Fibroblast of mammary gland (primary cell): Measurements from ENCODE around the gene VWCE.
A peak's percentile ranks its signal among the peaks of the same experiment; 100 is the strongest.

Experiments used
- DNase-seq: peaks from one replicate; pipeline ENCODE4 v3.0.0-alpha.2; 2010; ENCODE audit warnings: low read depth
- H3K4me3 ChIP-seq: 2 replicates; pipeline ENCODE4 v1.5.1; 2011; ENCODE audit warnings: low read depth, mild to moderate bottlenecking, low read length, moderate library complexity; ENCODE audit not compliant: control insufficient read depth
- CTCF ChIP-seq: conservative IDR thresholded peaks from 2 replicates; pipeline ENCODE4 v1.5.1; 2011; ENCODE audit warnings: low read depth, low read length, inconsistent platforms; ENCODE audit not compliant: control insufficient read depth, insufficient read depth

Gene VWCE

DNA sequence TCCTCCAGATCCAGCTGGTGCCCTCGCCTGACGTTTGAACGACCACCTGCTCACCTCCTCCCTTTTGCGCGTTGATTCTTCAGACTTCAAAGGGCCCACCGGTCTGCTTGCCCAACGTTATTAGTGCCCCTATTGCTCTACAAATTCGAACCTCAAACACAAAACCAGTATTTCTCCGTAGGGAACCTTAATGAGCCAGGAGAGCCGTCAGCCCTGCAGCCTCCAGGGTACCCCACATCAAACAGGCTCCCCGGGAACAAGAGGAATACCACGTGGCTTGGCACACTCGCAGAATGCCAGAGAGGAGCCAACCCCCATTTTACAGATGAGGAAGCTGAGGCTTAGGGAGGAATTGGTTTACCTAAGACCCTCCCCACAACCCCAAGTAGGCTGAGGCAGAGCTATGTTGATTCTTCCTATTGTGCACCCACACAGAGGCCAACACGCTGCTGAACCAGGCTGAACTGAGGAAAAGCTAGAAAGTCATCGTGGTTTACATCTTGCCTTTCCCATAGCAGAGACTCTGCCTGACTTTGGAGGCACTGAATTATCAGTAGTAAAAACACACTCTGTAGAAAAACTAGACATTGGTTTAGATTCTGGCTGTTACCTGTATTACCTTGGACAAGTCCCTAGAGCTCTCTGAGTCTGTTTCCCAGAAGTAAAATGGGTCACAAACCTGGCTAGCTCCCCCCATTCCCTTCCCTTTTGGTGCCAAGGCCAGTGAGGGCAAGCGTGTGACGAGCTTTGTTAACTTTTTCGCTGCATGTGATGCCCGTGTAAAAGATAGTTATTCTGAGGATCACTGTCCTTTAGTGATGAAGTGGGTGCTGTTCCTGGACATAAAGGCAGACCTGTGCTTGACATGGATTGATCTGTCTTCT, 38.7 kb upstream of the VWCE start:
- H3K4me3 ChIP-seq, result peak overlapping the region; percentile 89
- DNase-seq, result no peak

GRCh38 chr11:61332797-61333549, 37.9 kb upstream of the VWCE start, which contains the start of the genes DDB1 and TKFC:
TSS of gene DDB1 (minus strand) at chr11:61333105. CDS start at chr11:61332968, 137 bp downstream.
TSS of gene TKFC (plus strand) at chr11:61333228. CDS start at chr11:61334729, 1,501 bp downstream.
- peak; percentile 87 for DNase-seq
- H3K4me3 ChIP-seq, result peak within 1 kb of the TSS; percentile 89
- TF ChIP-seq CTCF, result no peak

More for the DNA sequence above, 38.7 kb upstream of the VWCE start:
- TF ChIP-seq CTCF, result no peak

- DNase-seq, result peak; percentile 21
- H3K4me3 ChIP-seq, result peak overlapping the region; percentile 89
- no peak for TF ChIP-seq CTCF
Observed at GRCh38 chr11:61332281-61332796, 37.2 kb upstream of the VWCE start.

DNA sequence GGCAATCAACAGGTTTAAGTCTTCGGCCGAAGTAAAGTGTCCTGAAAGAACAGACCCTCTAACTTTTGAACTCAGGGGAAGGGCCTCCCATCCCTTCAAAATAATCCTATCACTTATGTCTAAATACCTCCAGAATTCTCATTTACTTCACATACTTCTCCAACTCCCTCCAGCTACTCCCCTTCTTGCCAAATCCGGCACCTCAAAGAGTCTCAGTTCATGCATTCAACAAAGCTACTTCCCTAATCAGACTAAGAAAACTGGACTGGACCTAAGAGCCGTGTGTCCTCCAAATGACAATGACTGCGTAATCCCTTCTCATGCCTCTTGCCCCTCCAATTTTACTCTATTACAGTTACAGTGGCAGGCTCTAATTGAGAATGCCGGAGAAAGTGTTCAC, 36.5 kb upstream of the VWCE start:
- peak overlapping the region; percentile 89 for H3K4me3 ChIP-seq
- no peak for TF ChIP-seq CTCF
- no peak for DNase-seq

DNA sequence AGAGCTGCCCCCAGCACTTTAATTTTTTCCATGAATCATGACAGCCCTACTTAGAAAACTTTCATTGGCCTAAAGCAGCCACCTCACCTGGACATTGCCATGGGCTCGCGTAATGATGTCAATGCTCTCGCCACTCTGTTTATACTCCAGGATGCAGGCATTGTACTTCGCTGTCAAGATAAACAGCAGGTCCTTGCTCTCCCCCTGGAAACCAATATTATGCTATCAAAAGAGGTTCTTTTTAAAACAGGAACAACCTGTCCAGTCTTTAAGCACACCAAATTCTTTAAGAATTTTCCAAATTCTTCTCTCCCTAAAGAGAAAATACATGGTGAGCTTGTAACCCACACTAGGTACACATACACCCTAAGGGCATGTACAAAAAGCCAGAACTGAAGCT, 34.8 kb upstream of the VWCE start:
- DNase-seq, result no peak
- TF ChIP-seq CTCF, result no peak
- H3K4me3 ChIP-seq, result no peak overlapping the region

DNA sequence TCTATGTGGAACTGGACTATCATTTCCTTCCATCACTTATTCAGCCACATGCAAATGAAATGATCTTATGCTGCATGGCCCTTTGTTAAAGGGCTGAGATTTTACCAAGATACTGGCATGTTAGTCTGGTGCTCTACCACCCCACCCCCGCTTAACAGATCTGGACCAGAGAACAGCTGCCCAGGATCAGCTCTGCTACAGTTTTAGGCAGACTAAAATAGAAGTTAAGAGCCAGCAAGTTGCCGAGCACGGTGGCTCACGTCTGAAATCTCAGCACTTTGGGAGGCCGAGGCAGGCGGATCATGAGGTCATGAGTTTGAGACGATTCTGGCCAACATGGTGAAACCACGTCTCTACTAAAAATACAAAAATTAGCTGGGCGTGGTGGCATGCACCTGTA, 33.2 kb upstream of the VWCE start:
- no peak for DNase-seq
- no peak overlapping the region for H3K4me3 ChIP-seq
- no peak for TF ChIP-seq CTCF
